Common myeloid progenitor, CD34-positive (primary cell): ENCODE measurements around the gene ERC2.
"Not testable (repeated sequence)": the region's sequence is repeated elsewhere in the genome, so short reads cannot be mapped to it uniquely, and the experiment has no call there.

ENCODE experiments used
- CTCF ChIA-PET: fragments of 350-600 bp; sonication (Branson Sonifier 250); formaldehyde crosslinking; loops from one replicate; lab custom pipeline; 2021; ENCODE audit warnings: antibody characterized with exemption; lab: Charles Lee
- POLR2A ChIA-PET: fragments of 350-600 bp; sonication (Branson Sonifier 250); formaldehyde crosslinking; loops from one replicate; lab custom pipeline; 2021; ENCODE audit warnings: antibody characterized with exemption; lab: Charles Lee
- DNase-seq, 3 donors: peaks; one replicate each; pipeline versions ENCODE4 v3.0.0 to v3.0.0-alpha.2; 2013
- H3K27ac ChIP-seq, 2 experiments: 1 replicate in 1 of 2; 2 replicates in 1 of 2; pipeline ENCODE4 v1.7.0; 2013; ENCODE audit warnings: inconsistent platforms in 2 of 2, low read length in 2 of 2, mild to moderate bottlenecking in 2 of 2, low read depth in 1 of 2, moderate library complexity in 1 of 2; ENCODE audit not compliant: severe bottlenecking in 2 of 2, insufficient read depth in 1 of 2, poor library complexity in 1 of 2
- H3K27me3 ChIP-seq, 5 experiments: replicated peaks in 2 of 5; 1 replicate in 3 of 5; 2 replicates in 2 of 5; pipeline versions ENCODE4 v1.6.1 to v1.7.0; 2013; ENCODE audit warnings: low read length in 4 of 5, mild to moderate bottlenecking in 2 of 5, moderate library complexity in 2 of 5, inconsistent platforms in 1 of 5; ENCODE audit not compliant: insufficient read depth in 5 of 5, control insufficient read depth in 4 of 5
- H3K36me3 ChIP-seq, 4 experiments: 1 replicate in 2 of 4; 2 replicates in 2 of 4; pipeline versions ENCODE4 v1.6.1 to v1.7.0; 2013; ENCODE audit warnings: low read length in 3 of 4, control low read depth in 1 of 4, mild to moderate bottlenecking in 1 of 4; ENCODE audit not compliant: control insufficient read depth in 4 of 4, insufficient read depth in 4 of 4
- H3K4me1 ChIP-seq, 4 experiments: 1 replicate in 3 of 4; 2 replicates in 1 of 4; pipeline versions ENCODE4 v1.6.1 to v1.7.1; 2013; ENCODE audit warnings: low read length in 3 of 4, mild to moderate bottlenecking in 3 of 4, control low read depth in 1 of 4, inconsistent platforms in 1 of 4, moderate library complexity in 1 of 4; ENCODE audit not compliant: control insufficient read depth in 4 of 4, insufficient read depth in 4 of 4; ENCODE audit errors: control extremely low read depth in 1 of 4
- H3K4me3 ChIP-seq, 7 experiments: 1 replicate in 4 of 7; 2 replicates in 3 of 7; pipeline versions ENCODE4 v1.5.1 to v1.7.0; 2013; ENCODE audit warnings: mild to moderate bottlenecking in 7 of 7, low read length in 6 of 7, moderate library complexity in 6 of 7, inconsistent platforms in 2 of 7, low read depth in 2 of 7, control low read depth in 1 of 7; ENCODE audit not compliant: insufficient read depth in 4 of 7, control insufficient read depth in 1 of 7; ENCODE audit errors: extremely low read depth in 1 of 7
- H3K9me3 ChIP-seq, 5 experiments: 1 replicate in 4 of 5; 2 replicates in 1 of 5; pipeline versions ENCODE4 v1.6.1 to v1.7.1; 2013; ENCODE audit warnings: low read length in 4 of 5, mild to moderate bottlenecking in 2 of 5, inconsistent platforms in 1 of 5, low read depth in 1 of 5, moderate library complexity in 1 of 5; ENCODE audit not compliant: control insufficient read depth in 4 of 5, insufficient read depth in 2 of 5; ENCODE audit errors: control extremely low read depth in 1 of 5
- WGBS: methylation state at CpG from one replicate; pipeline ENCODE4 v1.1.5; 2013; ENCODE audit not compliant: insufficient coverage; 5-methylcytosine and 5-hydroxymethylcytosine counted together

ERC2 gene

DNA sequence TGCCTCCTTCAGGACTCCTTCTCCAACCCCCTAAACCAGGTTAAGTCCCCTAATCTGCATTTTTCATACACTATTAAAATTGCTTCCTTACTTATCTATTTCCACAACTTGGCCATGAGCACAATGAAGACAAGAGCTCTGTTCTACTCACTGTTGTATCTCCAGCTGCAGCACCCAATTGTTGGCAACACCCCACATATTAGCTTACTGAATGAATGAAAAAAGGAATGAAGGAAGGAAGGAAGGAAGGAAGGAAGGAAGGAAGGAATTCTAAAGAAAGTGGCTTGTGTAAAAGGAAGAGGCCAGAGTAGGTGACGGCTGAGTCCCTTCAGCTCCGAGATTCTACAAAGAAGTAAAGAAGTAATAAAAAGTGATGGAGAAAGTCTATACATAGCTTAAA, 444.7 kb downstream of the ERC2 start:
- ChIA-PET CTCF (interaction anchor here (0.6 kb wide), 1 partner anchor 28 kb away, joined by 3 read pairs; no protein-coding TSS in a partner anchor), POLR2A (no interaction called here)
- H3K4me1 ChIP-seq, result no peaks in the 10 kb centered on the region
- H3K36me3 ChIP-seq, result no peaks in the 10 kb centered on the region
- no peak overlapping the region for H3K27ac ChIP-seq
- H3K9me3 ChIP-seq, result no peaks in the 10 kb centered on the region
- no peak overlapping the region for H3K4me3 ChIP-seq
- no CpG with 5 or more reads among the region's 2 CpGs for WGBS
- H3K27me3 ChIP-seq, result peaks cover 0 to 2% (median 0%) of the 10 kb centered on the region in 5 experiments
- no peak for DNase-seq

GRCh38 chr3:56022619-56023018, 445.6 kb downstream of the ERC2 start:
- Histone ChIP-seq H3K4me1 (no peaks in the 10 kb centered on the region), H3K9me3 (no peaks in the 10 kb centered on the region), H3K27ac (no peak overlapping the region), H3K4me3 (no peak overlapping the region), H3K27me3 (no peaks in the 10 kb centered on the region), H3K36me3 (no peaks in the 10 kb centered on the region)
- DNase-seq, result no peak
- POLR2A ChIA-PET, result no interaction called here
- CTCF ChIA-PET, result no interaction called here

DNA sequence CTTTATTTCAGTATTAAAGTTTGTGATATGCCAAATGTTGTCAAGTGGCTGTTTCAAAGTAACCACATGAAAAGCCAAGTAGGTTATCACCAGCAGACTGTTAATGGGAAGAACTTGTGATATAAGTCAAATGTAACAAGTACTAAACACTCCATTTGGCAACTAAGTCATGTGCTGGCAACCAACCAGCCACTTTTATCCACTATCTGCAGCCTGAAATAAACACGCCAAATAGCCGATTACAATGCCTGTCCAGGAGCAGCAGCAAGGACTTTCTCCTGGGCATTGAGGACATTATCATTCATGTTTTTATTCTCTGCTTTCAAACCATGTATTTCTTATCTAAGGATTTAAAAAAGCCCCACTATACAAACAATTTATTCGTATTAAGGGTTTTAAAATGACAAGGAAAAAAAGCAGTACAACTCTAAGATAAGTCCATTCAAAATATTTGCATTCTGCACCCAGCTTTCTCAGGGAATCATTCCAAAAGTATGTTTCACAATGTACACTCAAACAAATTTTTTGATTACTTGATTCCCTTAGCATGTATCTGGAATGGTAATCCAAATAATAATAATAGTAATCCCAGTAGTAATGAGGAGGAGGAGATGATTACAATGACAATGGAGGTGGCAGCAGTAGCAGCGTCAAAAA, 448.6 kb downstream of the ERC2 start:
- H3K9me3 ChIP-seq, result no peaks in the 10 kb centered on the region
- no peak for DNase-seq
- no peaks in the 10 kb centered on the region for H3K27me3 ChIP-seq
- no peak overlapping the region for H3K27ac ChIP-seq
- no peaks in the 10 kb centered on the region for H3K36me3 ChIP-seq
- ChIA-PET CTCF (no interaction called here), POLR2A (no interaction called here)
- no peaks in the 10 kb centered on the region for H3K4me1 ChIP-seq
- 95% methylated on average over 4 of the region's 4 CpGs for WGBS
- no peak overlapping the region for H3K4me3 ChIP-seq

- H3K27ac ChIP-seq, H3K36me3 ChIP-seq, H3K27me3 ChIP-seq, H3K4me3 ChIP-seq, H3K9me3 ChIP-seq, POLR2A ChIA-PET, H3K4me1 ChIP-seq, DNase-seq: not testable (repeated sequence)
- WGBS, result no CpG with 5 or more reads among the region's 1 CpG
- CTCF ChIA-PET, result interaction anchor here (0.7 kb wide), 1 partner anchor 1895 kb away, joined by 3 read pairs; no protein-coding TSS in a partner anchor
Observed at GRCh38 chr3:56015374-56015773, 452.9 kb downstream of the ERC2 start.

- ChIA-PET POLR2A (no interaction called here), CTCF (no interaction called here)
- no peak for DNase-seq
- WGBS, result 100% methylated on average over 1 of the region's 4 CpGs
- Histone ChIP-seq H3K27me3 (no peaks in the 10 kb centered on the region), H3K27ac (no peak overlapping the region), H3K36me3 (no peaks in the 10 kb centered on the region), H3K9me3 (no peaks in the 10 kb centered on the region), H3K4me1 (no peaks in the 10 kb centered on the region), H3K4me3 (no peak overlapping the region)
Observed at GRCh38 chr3:56012721-56013120, 455.5 kb downstream of the ERC2 start.

- H3K27me3 ChIP-seq, result no peaks in the 10 kb centered on the region
- peak in 2 of 3 donors; percentile 7 to 9 for DNase-seq
- H3K27ac ChIP-seq, result no peak overlapping the region
- H3K36me3 ChIP-seq, result no peaks in the 10 kb centered on the region
- WGBS, result 25% methylated on average over 1 of the region's 6 CpGs
- no peaks in the 10 kb centered on the region for H3K4me1 ChIP-seq
- ChIA-PET POLR2A (no interaction called here), CTCF (no interaction called here)
- H3K9me3 ChIP-seq, result no peaks in the 10 kb centered on the region
- H3K4me3 ChIP-seq, result no peak overlapping the region
Observed at GRCh38 chr3:56005196-56005805, 463.0 kb downstream of the ERC2 start.

- Histone ChIP-seq H3K36me3 (no peaks in the 10 kb centered on the region), H3K4me3 (no peak overlapping the region), H3K4me1 (no peaks in the 10 kb centered on the region), H3K9me3 (no peaks in the 10 kb centered on the region), H3K27ac (no peak overlapping the region), H3K27me3 (no peaks in the 10 kb centered on the region)
- DNase-seq, result no peak
- no CpG with 5 or more reads among the region's 3 CpGs for WGBS
- CTCF ChIA-PET, result no interaction called here
- POLR2A ChIA-PET, result no interaction called here
Observed at GRCh38 chr3:56003129-56003528, 465.1 kb downstream of the ERC2 start.
